NB4 (cell line): ENCODE measurements around the gene RHOT1.
"Not testable (repeated sequence)": the region's sequence is repeated elsewhere in the genome, so short reads cannot be mapped to it uniquely, and the experiment has no call there.

Experiments used
- DNase-seq: peaks from one replicate; pipeline ENCODE4 v3.0.0; 2010; ENCODE audit warnings: low read depth
- H3K4me3 ChIP-seq: one replicate; pipeline ENCODE4 v1.5.1; 2011; ENCODE audit warnings: mild to moderate bottlenecking, low read depth, low read length, moderate library complexity
- MYC ChIP-seq: IDR thresholded peaks from 2 replicates; pipeline ENCODE4 v1.6.1; 2011; ENCODE audit warnings: low read depth, low read length
- POLR2A ChIP-seq: IDR thresholded peaks from 2 replicates; pipeline ENCODE4 v1.6.1; 2011; ENCODE audit warnings: mild to moderate bottlenecking; ENCODE audit not compliant: insufficient read length; ENCODE audit errors: extremely low read depth
- TF ChIP-seq, protein P1 (sequence below): IDR thresholded peaks from 2 replicates; pipeline ENCODE4 v1.6.1; 2011; ENCODE audit warnings: low read depth, low read length
- TF ChIP-seq, protein P2 (sequence below): IDR thresholded peaks from one replicate; pipeline ENCODE4 v1.5.1; 2012; ENCODE audit warnings: low read depth, low read length

Gene RHOT1

GRCh38 chr17:32261417-32261736 lies 119.1 kb downstream of the RHOT1 start:
- H3K4me3 ChIP-seq, result no peak overlapping the region
- no peak for DNase-seq
- TF ChIP-seq POLR2A, result no peak
- TF ChIP-seq, protein P1, sequence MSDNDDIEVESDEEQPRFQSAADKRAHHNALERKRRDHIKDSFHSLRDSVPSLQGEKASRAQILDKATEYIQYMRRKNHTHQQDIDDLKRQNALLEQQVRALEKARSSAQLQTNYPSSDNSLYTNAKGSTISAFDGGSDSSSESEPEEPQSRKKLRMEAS, result no peak
- no peak for TF ChIP-seq MYC
- TF ChIP-seq, protein P2, sequence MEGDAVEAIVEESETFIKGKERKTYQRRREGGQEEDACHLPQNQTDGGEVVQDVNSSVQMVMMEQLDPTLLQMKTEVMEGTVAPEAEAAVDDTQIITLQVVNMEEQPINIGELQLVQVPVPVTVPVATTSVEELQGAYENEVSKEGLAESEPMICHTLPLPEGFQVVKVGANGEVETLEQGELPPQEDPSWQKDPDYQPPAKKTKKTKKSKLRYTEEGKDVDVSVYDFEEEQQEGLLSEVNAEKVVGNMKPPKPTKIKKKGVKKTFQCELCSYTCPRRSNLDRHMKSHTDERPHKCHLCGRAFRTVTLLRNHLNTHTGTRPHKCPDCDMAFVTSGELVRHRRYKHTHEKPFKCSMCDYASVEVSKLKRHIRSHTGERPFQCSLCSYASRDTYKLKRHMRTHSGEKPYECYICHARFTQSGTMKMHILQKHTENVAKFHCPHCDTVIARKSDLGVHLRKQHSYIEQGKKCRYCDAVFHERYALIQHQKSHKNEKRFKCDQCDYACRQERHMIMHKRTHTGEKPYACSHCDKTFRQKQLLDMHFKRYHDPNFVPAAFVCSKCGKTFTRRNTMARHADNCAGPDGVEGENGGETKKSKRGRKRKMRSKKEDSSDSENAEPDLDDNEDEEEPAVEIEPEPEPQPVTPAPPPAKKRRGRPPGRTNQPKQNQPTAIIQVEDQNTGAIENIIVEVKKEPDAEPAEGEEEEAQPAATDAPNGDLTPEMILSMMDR, result no peak

- no peak overlapping the region for H3K4me3 ChIP-seq
- DNase-seq, result no peak
- TF ChIP-seq, protein P2, result no peak
- TF ChIP-seq MYC, result no peak
- TF ChIP-seq POLR2A, result no peak
- TF ChIP-seq, protein P1, result no peak
Observed at GRCh38 chr17:32261936-32262510, 119.7 kb downstream of the RHOT1 start.

- not testable (repeated sequence) for H3K4me3 ChIP-seq, DNase-seq
Observed at GRCh38 chr17:32263515-32263914, 121.2 kb downstream of the RHOT1 start.

- H3K4me3 ChIP-seq, result no peak overlapping the region
- no peak for DNase-seq
- TF ChIP-seq, protein P2, result no peak
- TF ChIP-seq MYC, result no peak
- no peak for TF ChIP-seq POLR2A
- TF ChIP-seq, protein P1, result no peak
Observed at GRCh38 chr17:32264140-32264799, 122.0 kb downstream of the RHOT1 start.

- no peak for DNase-seq
- H3K4me3 ChIP-seq, result no peak overlapping the region
- TF ChIP-seq, protein P1, result no peak
- TF ChIP-seq MYC (no peak), POLR2A (no peak)
- TF ChIP-seq, protein P2, result no peak
Observed at GRCh38 chr17:32264823-32265191, 122.5 kb downstream of the RHOT1 start.

DNA sequence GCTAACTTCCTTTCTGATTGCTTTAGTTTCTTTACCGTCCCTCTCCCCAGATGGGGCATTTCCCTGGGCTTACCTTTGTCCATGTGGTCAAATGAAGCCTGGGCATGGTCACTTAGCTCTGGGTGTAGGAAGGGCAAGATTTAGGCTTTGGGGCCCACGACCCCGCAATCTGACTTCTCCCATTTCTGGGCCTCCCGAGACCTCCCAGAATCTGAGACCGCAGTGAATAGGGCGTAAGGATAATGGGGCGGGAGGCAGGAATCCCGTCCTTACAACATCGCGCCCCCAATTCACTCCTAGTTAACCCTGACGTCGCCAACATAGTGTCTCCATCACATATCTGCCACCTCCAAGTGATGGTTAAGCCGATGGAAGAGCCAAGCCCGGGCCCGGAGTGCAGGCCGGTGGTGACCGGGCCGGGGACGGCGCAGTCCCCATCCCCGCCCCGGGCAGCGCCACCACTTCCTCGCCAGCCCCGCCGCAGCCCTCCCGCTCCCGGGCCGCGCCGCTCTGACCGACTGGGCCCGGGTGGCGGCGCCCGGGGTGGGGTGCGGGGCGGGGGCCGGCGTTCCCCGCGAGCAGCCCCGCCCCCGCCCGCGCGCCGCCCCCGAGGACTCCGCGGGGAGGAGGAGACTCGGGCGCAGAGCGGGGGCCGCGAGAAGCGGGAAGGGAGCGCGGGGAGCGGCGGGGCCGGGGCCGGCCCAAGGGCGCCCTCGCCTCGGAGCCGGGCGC lies 123.1 kb downstream of the RHOT1 start, which contains the start of gene RHBDL3:
Gene RHBDL3 (plus strand): TSS at position 641 of the 732 bp plus-strand sequence. CDS start 358 bp downstream, outside the sequence.
- TF ChIP-seq, protein P1, result no peak
- no peak for TF ChIP-seq POLR2A
- no peak for TF ChIP-seq MYC
- TF ChIP-seq, protein P2, result no peak
- H3K4me3 ChIP-seq, result no peak within 1 kb of the TSS
- no peak for DNase-seq
